ENCODE data around the gene CDC27.
"Not testable (repeated sequence)": the region's sequence is repeated elsewhere in the genome, so short reads cannot be mapped to it uniquely, and the experiment has no call there.

CDC27 gene

DNA sequence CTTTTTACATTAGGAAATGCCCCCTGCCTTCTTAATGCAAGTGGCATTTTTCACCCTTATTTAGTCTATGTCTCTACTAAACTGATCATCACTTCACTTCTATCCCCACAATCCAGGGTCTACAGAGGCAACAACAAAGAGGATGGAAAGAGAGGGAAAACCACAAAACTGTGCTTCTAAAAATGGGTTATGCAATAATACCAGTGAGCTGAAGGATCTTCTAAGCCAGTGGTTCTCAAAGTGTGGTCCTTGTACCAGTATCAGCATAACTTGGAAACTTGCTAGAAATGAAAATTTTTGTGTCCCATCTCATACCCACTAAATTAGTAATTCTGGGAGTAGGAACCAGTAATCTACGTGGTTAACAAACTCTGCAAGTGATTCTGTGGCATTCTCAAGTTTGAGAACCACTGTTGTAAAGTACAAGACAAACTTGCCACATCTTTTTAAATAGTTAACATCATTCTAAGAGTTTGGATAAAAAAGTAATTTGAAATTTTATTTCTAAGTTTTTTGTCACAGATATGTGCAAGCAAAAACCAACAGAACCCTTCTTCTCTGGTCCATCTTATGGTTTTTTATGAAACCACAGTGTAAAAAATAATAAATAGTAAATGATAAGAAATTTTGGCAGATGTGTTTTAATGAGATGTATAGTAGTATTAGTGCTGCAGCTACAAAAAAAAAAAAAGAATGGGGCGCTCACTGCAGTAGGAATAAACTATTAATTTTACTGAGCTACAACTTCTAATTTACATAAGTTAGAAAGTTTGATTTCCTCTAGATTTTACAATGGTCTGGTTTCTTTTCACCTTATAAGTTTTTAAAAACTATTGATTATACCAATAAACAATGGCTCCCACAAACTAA, 16.2 kb downstream of the CDC27 start:
- no peak overlapping the region for H4K8ac ChIP-seq (ENCODE audit: low read length)
- H3K79me1 ChIP-seq (replicated peaks; ENCODE audit: low read length, poor library complexity, severe bottlenecking) = peaks cover 4% of the 10 kb centered on the region
- no peak overlapping the region for H2BK12ac ChIP-seq (ENCODE audit: low read length in 2 of 2)
- H4K91ac ChIP-seq (ENCODE audit: low read length) = no peak overlapping the region
- no peak overlapping the region for H3K4ac ChIP-seq (ENCODE audit: low read depth in 1 of 2, low read length in 2 of 2)
- no peak overlapping the region for H3K27ac ChIP-seq (ENCODE audit: low read length, poor library complexity, severe bottlenecking)
- H3K27me3 ChIP-seq (ENCODE audit: control insufficient read depth in 1 of 2, insufficient read depth in 1 of 2, low read length in 2 of 2) = no peaks in the 10 kb centered on the region
- no peak overlapping the region for H3K4me3 ChIP-seq (ENCODE audit: insufficient read depth in 1 of 2, low read depth in 1 of 2, low read length in 2 of 2)
- no peak overlapping the region for H2AFZ ChIP-seq (ENCODE audit: low read depth, low read length)
- H3K4me1 ChIP-seq (ENCODE audit: control insufficient read depth, insufficient read depth, low read depth, low read length) = peaks cover 2% of the 10 kb centered on the region
- no peak overlapping the region for H2BK120ac ChIP-seq (ENCODE audit: low read depth, low read length)
- peak; percentile 6 for DNase-seq
- H3K4me2 ChIP-seq (ENCODE audit: low read length, poor library complexity, severe bottlenecking) = no peak overlapping the region
- no peak overlapping the region for H3K18ac ChIP-seq (ENCODE audit: low read depth in 1 of 2, low read length in 2 of 2)
- WGBS = 100% methylated on average over 1 of the region's 2 CpGs
- H3K23ac ChIP-seq (ENCODE audit: low read length in 2 of 2) = no peak overlapping the region
- peaks cover 25 to 92% of the 10 kb centered on the region in 2 experiments for H3K36me3 ChIP-seq (ENCODE audit: control insufficient read depth in 1 of 2, insufficient read depth in 2 of 2, low read depth in 1 of 2, low read length in 2 of 2)
- no peak overlapping the region for H2BK15ac ChIP-seq (ENCODE audit: low read depth, poor library complexity, severe bottlenecking)
- no peak overlapping the region for H3K14ac ChIP-seq (ENCODE audit: low read length in 2 of 2)
- no peak overlapping the region for H3K9ac ChIP-seq (ENCODE audit: low read length)
- no peaks in the 10 kb centered on the region for H3K9me3 ChIP-seq (ENCODE audit: control insufficient read depth, low read length)
- no peak overlapping the region for H2BK5ac ChIP-seq (ENCODE audit: low read depth, low read length, poor library complexity, severe bottlenecking)
- H2AK5ac ChIP-seq (ENCODE audit: low read length, severe bottlenecking) = no peak overlapping the region

DNA sequence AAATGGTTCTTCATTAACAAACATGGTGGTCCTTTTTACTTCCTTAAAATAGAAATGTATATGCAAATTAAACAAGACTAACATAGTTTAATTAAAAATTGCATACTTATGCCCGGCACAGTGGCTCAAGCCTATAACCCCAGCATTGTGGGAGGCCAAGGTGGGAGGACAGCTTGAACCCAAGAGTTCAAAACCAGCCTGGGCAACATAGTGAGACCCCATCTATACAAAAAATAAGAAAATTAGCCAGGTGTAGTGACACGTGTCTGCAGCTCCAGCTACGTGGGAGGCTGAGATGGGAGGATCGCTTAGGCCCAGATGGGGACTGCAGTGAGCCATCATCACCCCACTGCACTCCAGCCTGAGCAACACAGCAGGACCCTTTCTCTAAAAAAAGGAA, 18.4 kb downstream of the CDC27 start:
- no peak overlapping the region for H3K4me3 ChIP-seq (ENCODE audit: insufficient read depth in 1 of 2, low read depth in 1 of 2, low read length in 2 of 2)
- peaks cover 2% of the 10 kb centered on the region for H3K4me1 ChIP-seq (ENCODE audit: control insufficient read depth, insufficient read depth, low read depth, low read length)
- no peak overlapping the region for H2BK5ac ChIP-seq (ENCODE audit: low read depth, low read length, poor library complexity, severe bottlenecking)
- H2BK12ac ChIP-seq (ENCODE audit: low read length in 2 of 2) = no peak overlapping the region
- H3K18ac ChIP-seq (ENCODE audit: low read depth in 1 of 2, low read length in 2 of 2) = no peak overlapping the region
- WGBS = 100% methylated on average over 4 of the region's 4 CpGs
- H2BK15ac ChIP-seq (ENCODE audit: low read depth, poor library complexity, severe bottlenecking) = no peak overlapping the region
- H3K4ac ChIP-seq (ENCODE audit: low read depth in 1 of 2, low read length in 2 of 2) = no peak overlapping the region
- H4K91ac ChIP-seq (ENCODE audit: low read length) = no peak overlapping the region
- no peak overlapping the region for H3K27ac ChIP-seq (ENCODE audit: low read length, poor library complexity, severe bottlenecking)
- peaks cover 7% of the 10 kb centered on the region for H3K79me1 ChIP-seq (replicated peaks; ENCODE audit: low read length, poor library complexity, severe bottlenecking)
- H3K9ac ChIP-seq (ENCODE audit: low read length) = no peak overlapping the region
- no peak overlapping the region for H2AFZ ChIP-seq (ENCODE audit: low read depth, low read length)
- H3K9me3 ChIP-seq (ENCODE audit: control insufficient read depth, low read length) = no peaks in the 10 kb centered on the region
- no peak overlapping the region for H3K14ac ChIP-seq (ENCODE audit: low read length in 2 of 2)
- no peak overlapping the region for H2BK120ac ChIP-seq (ENCODE audit: low read depth, low read length)
- peaks cover 23 to 93% of the 10 kb centered on the region in 2 experiments for H3K36me3 ChIP-seq (ENCODE audit: control insufficient read depth in 1 of 2, insufficient read depth in 2 of 2, low read depth in 1 of 2, low read length in 2 of 2)
- no peak overlapping the region for H4K8ac ChIP-seq (ENCODE audit: low read length)
- no peak overlapping the region for H3K4me2 ChIP-seq (ENCODE audit: low read length, poor library complexity, severe bottlenecking)
- DNase-seq = no peak
- H3K27me3 ChIP-seq (ENCODE audit: control insufficient read depth in 1 of 2, insufficient read depth in 1 of 2, low read length in 2 of 2) = no peaks in the 10 kb centered on the region
- no peak overlapping the region for H2AK5ac ChIP-seq (ENCODE audit: low read length, severe bottlenecking)
- H3K23ac ChIP-seq (ENCODE audit: low read length in 2 of 2) = no peak overlapping the region

DNA sequence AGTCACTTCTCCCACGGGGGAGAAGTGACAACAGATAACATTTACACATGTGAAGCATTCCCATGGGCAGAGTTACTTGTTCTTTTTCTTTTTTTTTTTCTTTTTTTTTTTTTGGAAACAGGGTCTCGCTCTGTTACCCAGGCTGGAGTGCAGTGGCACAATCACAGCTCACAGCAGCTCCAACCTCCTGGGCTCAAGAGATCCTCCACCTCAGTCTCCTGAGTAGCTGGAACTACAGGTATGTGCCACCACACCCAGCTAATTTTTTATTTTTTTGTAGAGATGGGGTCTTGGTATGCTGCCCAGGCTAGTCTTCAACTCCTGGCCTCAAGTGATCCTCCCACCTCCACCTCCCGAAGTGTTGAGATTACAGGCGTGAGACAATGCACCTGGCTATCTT, 20.2 kb downstream of the CDC27 start:
- H3K36me3 ChIP-seq (ENCODE audit: control insufficient read depth in 1 of 2, insufficient read depth in 2 of 2, low read depth in 1 of 2, low read length in 2 of 2) = peaks cover 22 to 95% of the 10 kb centered on the region in 2 experiments
- not testable (repeated sequence) for H3K9me3 ChIP-seq (ENCODE audit: control insufficient read depth, low read length); H3K23ac ChIP-seq (ENCODE audit: low read length in 2 of 2); H3K27ac ChIP-seq (ENCODE audit: low read length, poor library complexity, severe bottlenecking); H2AK5ac ChIP-seq (ENCODE audit: low read length, severe bottlenecking); H3K14ac ChIP-seq (ENCODE audit: low read length in 2 of 2); H3K27me3 ChIP-seq (ENCODE audit: control insufficient read depth in 1 of 2, insufficient read depth in 1 of 2, low read length in 2 of 2); H3K9ac ChIP-seq (ENCODE audit: low read length); H2AFZ ChIP-seq (ENCODE audit: low read depth, low read length); DNase-seq; H2BK12ac ChIP-seq (ENCODE audit: low read length in 2 of 2); H3K79me1 ChIP-seq (replicated peaks; ENCODE audit: low read length, poor library complexity, severe bottlenecking); H3K4me1 ChIP-seq (ENCODE audit: control insufficient read depth, insufficient read depth, low read depth, low read length); H2BK120ac ChIP-seq (ENCODE audit: low read depth, low read length); H3K4me3 ChIP-seq (ENCODE audit: insufficient read depth in 1 of 2, low read depth in 1 of 2, low read length in 2 of 2); H4K91ac ChIP-seq (ENCODE audit: low read length); H4K8ac ChIP-seq (ENCODE audit: low read length); H3K4ac ChIP-seq (ENCODE audit: low read depth in 1 of 2, low read length in 2 of 2); H3K18ac ChIP-seq (ENCODE audit: low read depth in 1 of 2, low read length in 2 of 2); H2BK5ac ChIP-seq (ENCODE audit: low read depth, low read length, poor library complexity, severe bottlenecking); H3K4me2 ChIP-seq (ENCODE audit: low read length, poor library complexity, severe bottlenecking); H2BK15ac ChIP-seq (ENCODE audit: low read depth, poor library complexity, severe bottlenecking)
- WGBS = 100% methylated on average over 3 of the region's 4 CpGs

DNA sequence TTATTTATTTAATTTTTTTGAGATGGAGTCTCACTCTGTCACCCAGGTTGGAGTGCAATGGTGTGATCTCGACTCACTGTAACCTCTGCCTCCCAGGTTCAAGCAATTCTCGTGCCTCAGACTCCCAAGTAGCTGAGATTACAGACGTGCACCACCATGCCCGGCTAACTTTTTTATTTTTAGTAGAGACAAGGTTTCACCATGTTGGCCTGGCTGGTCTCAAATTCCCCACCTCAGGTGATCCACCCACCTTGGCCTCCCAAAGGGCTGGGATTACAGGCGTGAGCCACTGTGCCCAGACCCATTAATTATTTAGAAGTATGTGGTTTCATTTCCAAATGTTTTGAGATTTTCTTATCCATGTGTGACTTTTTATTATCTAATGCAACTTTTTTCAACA, 22.2 kb downstream of the CDC27 start:
- WGBS = 97% methylated on average over 4 of the region's 5 CpGs
- H4K8ac ChIP-seq (ENCODE audit: low read length); H3K18ac ChIP-seq (ENCODE audit: low read depth in 1 of 2, low read length in 2 of 2): not testable (repeated sequence)

More for the DNA sequence above, 22.2 kb downstream of the CDC27 start:
- not testable (repeated sequence) for H2BK5ac ChIP-seq (ENCODE audit: low read depth, low read length, poor library complexity, severe bottlenecking); H3K27me3 ChIP-seq (ENCODE audit: control insufficient read depth in 1 of 2, insufficient read depth in 1 of 2, low read length in 2 of 2); H3K4me3 ChIP-seq (ENCODE audit: insufficient read depth in 1 of 2, low read depth in 1 of 2, low read length in 2 of 2); H3K4me2 ChIP-seq (ENCODE audit: low read length, poor library complexity, severe bottlenecking); H3K23ac ChIP-seq (ENCODE audit: low read length in 2 of 2); H2AFZ ChIP-seq (ENCODE audit: low read depth, low read length); H3K9me3 ChIP-seq (ENCODE audit: control insufficient read depth, low read length); H2BK15ac ChIP-seq (ENCODE audit: low read depth, poor library complexity, severe bottlenecking); H2BK12ac ChIP-seq (ENCODE audit: low read length in 2 of 2); H3K4me1 ChIP-seq (ENCODE audit: control insufficient read depth, insufficient read depth, low read depth, low read length); H3K79me1 ChIP-seq (replicated peaks; ENCODE audit: low read length, poor library complexity, severe bottlenecking); H3K4ac ChIP-seq (ENCODE audit: low read depth in 1 of 2, low read length in 2 of 2); DNase-seq; H2AK5ac ChIP-seq (ENCODE audit: low read length, severe bottlenecking); H4K91ac ChIP-seq (ENCODE audit: low read length); H3K9ac ChIP-seq (ENCODE audit: low read length); H3K14ac ChIP-seq (ENCODE audit: low read length in 2 of 2); H3K27ac ChIP-seq (ENCODE audit: low read length, poor library complexity, severe bottlenecking); H2BK120ac ChIP-seq (ENCODE audit: low read depth, low read length)
- H3K36me3 ChIP-seq (ENCODE audit: control insufficient read depth in 1 of 2, insufficient read depth in 2 of 2, low read depth in 1 of 2, low read length in 2 of 2) = peaks cover 19 to 98% of the 10 kb centered on the region in 2 experiments
